ENCODE results near the gene CLPTM1. TPM values are rescaled to one million over a fixed set of nuclear protein-coding genes. Genes with fewer than 3 reads are reported as not detected.

The CLPTM1 gene
- total RNA-seq, 1 experiment from 2014 or later: 82.0 TPM

- Histone ChIP-seq H3K23ac (ENCODE audit: insufficient read length, low read depth, low read length) (no peak overlapping the region), H3K18ac (ENCODE audit: insufficient read length, low read depth, low read length) (no peak overlapping the region), H3K4ac (ENCODE audit: low read depth, low read length) (no peak overlapping the region), H4K20me1 (ENCODE audit: control insufficient read depth, insufficient read depth, insufficient read length) (no peaks in the 10 kb centered on the region), H4K5ac (ENCODE audit: insufficient read length, low read depth, low read length) (no peak overlapping the region), H2AK5ac (ENCODE audit: insufficient read length, low read length) (no peak overlapping the region), H3K4me2 (ENCODE audit: insufficient read depth, insufficient read length, low read length) (no peak overlapping the region), H2BK12ac (ENCODE audit: insufficient read length, low read depth, low read length) (no peak overlapping the region), H3K27me3 (ENCODE audit: insufficient read depth, low read length) (no peaks in the 10 kb centered on the region), H3K4me1 (ENCODE audit: insufficient read depth, low read length) (no peaks in the 10 kb centered on the region), H3K9ac (ENCODE audit: extremely low read depth, insufficient read length, low read length) (no peak overlapping the region), H3T11ph (ENCODE audit: low read length) (no peak overlapping the region), H3K14ac (ENCODE audit: insufficient read depth, low read length) (no peak overlapping the region), H3K79me1 (ENCODE audit: insufficient read depth, low read depth, low read length, poor library complexity, severe bottlenecking) (peaks cover 9% of the 10 kb centered on the region), H2BK15ac (ENCODE audit: low read depth, low read length) (no peak overlapping the region), H2BK20ac (ENCODE audit: low read depth, low read length, poor library complexity, severe bottlenecking) (no peak overlapping the region), H3K23me2 (ENCODE audit: insufficient read length, low read depth, low read length, poor library complexity, severe bottlenecking) (peaks cover 2% of the 10 kb centered on the region), H3K56ac (ENCODE audit: insufficient read length, low read depth, low read length) (no peak overlapping the region), H2AFZ (ENCODE audit: low read length) (no peak overlapping the region), H2BK5ac (ENCODE audit: insufficient read length, low read length) (no peak overlapping the region), H3K9me3 (ENCODE audit: control insufficient read depth, low read depth, low read length) (no peaks in the 10 kb centered on the region), H4K8ac (replicated peaks; ENCODE audit: insufficient read length, low read depth, low read length) (no peak overlapping the region), H3K27ac (ENCODE audit: insufficient read length, low read depth, low read length) (no peak overlapping the region), H2BK120ac (ENCODE audit: low read depth, low read length, poor library complexity, severe bottlenecking) (no peak overlapping the region), H3K79me2 (ENCODE audit: insufficient read depth, low read length) (peaks cover 23% of the 10 kb centered on the region; the same call in 1 of the 2 replicates), H4K91ac (ENCODE audit: insufficient read length, low read depth, low read length) (no peak overlapping the region)
- Mint-ChIP-seq H3K27me3 (ENCODE audit: low read depth) (no peaks in the 10 kb centered on the region), H3K4me3 (no peak overlapping the region), H3K36me3 (ENCODE audit: insufficient read depth in 1 of 3, low read depth in 3 of 3) (peaks cover 16 to 41% (median 39%) of the 10 kb centered on the region in 3 experiments; a peak in 6 of 7 replicates), H3K27ac (no peak overlapping the region), H3K9me3 (no peaks in the 10 kb centered on the region), H3K4me1 (peaks cover under 1 to 8% of the 10 kb centered on the region in 2 experiments; a peak in 2 of 4 replicates)
- no peak for TF ChIP-seq CTCF (conservative IDR thresholded peaks at IDR 0.05)
- no peak for DNase-seq
- WGBS (ENCODE audit: extremely low coverage, insufficient read length, low lambda C conversion rate): no CpG with 5 or more reads among the region's 8 CpGs
These were observed 6.6 kb downstream of the CLPTM1 start for GRCh38 chr19:44961821-44962220.
